ENCODE measurements around the gene CDK12. TPM values are rescaled to one million over a fixed set of nuclear protein-coding genes. Genes with fewer than 3 reads are reported as not detected.

Gene CDK12
- total and polyA plus RNA-seq, 9 of the 15 experiments (the other 6 are each of a cell fraction or from before 2014, with no cell fraction given) = 3.4 to 65.6 (median 36.8) TPM

- TF ChIP-seq IRF9 (tag; IDR thresholded peaks at IDR 0.05) = no peak
- TF ChIP-seq CHD2 (IDR thresholded peaks at IDR 0.05; ENCODE audit: low read depth, low read length) = peak; percentile 98
- TF ChIP-seq TRIM24 (IDR thresholded peaks at IDR 0.05) = no peak
- TF ChIP-seq, protein P1, sequence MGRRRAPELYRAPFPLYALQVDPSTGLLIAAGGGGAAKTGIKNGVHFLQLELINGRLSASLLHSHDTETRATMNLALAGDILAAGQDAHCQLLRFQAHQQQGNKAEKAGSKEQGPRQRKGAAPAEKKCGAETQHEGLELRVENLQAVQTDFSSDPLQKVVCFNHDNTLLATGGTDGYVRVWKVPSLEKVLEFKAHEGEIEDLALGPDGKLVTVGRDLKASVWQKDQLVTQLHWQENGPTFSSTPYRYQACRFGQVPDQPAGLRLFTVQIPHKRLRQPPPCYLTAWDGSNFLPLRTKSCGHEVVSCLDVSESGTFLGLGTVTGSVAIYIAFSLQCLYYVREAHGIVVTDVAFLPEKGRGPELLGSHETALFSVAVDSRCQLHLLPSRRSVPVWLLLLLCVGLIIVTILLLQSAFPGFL (CRISPR knock-in tag; IDR thresholded peaks at IDR 0.05) = no peak
- no peak for TF ChIP-seq NONO (IDR thresholded peaks at IDR 0.05; ENCODE audit: low read depth in 2 of 2, low read length in 1 of 2)
- no peak for TF ChIP-seq ZNF551 (CRISPR knock-in tag; IDR thresholded peaks at IDR 0.05)
- TF ChIP-seq, protein P2, sequence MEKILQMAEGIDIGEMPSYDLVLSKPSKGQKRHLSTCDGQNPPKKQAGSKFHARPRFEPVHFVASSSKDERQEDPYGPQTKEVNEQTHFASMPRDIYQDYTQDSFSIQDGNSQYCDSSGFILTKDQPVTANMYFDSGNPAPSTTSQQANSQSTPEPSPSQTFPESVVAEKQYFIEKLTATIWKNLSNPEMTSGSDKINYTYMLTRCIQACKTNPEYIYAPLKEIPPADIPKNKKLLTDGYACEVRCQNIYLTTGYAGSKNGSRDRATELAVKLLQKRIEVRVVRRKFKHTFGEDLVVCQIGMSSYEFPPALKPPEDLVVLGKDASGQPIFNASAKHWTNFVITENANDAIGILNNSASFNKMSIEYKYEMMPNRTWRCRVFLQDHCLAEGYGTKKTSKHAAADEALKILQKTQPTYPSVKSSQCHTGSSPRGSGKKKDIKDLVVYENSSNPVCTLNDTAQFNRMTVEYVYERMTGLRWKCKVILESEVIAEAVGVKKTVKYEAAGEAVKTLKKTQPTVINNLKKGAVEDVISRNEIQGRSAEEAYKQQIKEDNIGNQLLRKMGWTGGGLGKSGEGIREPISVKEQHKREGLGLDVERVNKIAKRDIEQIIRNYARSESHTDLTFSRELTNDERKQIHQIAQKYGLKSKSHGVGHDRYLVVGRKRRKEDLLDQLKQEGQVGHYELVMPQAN (IDR thresholded peaks at IDR 0.05; ENCODE audit: borderline replicate concordance) = peak; percentile 76
- no peak for TF ChIP-seq FOXA3 (CRISPR knock-in tag; conservative IDR thresholded peaks at IDR 0.05 in 1 of 2, IDR thresholded peaks at IDR 0.05 in 1 of 2)
- no peak for TF ChIP-seq SAFB2 (IDR thresholded peaks at IDR 0.05; ENCODE audit: borderline replicate concordance, low read depth, low read length, severe bottlenecking)
- TF ChIP-seq ZNF717 (CRISPR knock-in tag; IDR thresholded peaks at IDR 0.05) = no peak
- TF ChIP-seq CEBPB (tag; IDR thresholded peaks at IDR 0.05) = no peak
- peak; percentile 97 for TF ChIP-seq TAF9B (IDR thresholded peaks at IDR 0.05; ENCODE audit: partially characterized antibody)
- TF ChIP-seq PHB (CRISPR knock-in tag; IDR thresholded peaks at IDR 0.05) = no peak
- TF ChIP-seq RBBP5 (IDR thresholded peaks at IDR 0.05; ENCODE audit: borderline replicate concordance, insufficient read depth, low read length, poor library complexity, severe bottlenecking) = peak; percentile 82
- no peak for TF ChIP-seq ZNF124 (CRISPR knock-in tag; IDR thresholded peaks at IDR 0.05)
- no peak for TF ChIP-seq KDM5B (IDR thresholded peaks at IDR 0.05; ENCODE audit: insufficient replicate concordance, low read depth, low read length)
- TF ChIP-seq RBM25 (IDR thresholded peaks at IDR 0.05; ENCODE audit: low read depth, low read length, severe bottlenecking) = peak; percentile 75
- no peak; the same call in 1 of the 2 replicates for TF ChIP-seq NFIC (IDR thresholded peaks at IDR 0.05)
- no peak for TF ChIP-seq CBFB (CRISPR knock-in tag; IDR thresholded peaks at IDR 0.05)
- TF ChIP-seq EHMT2 (IDR thresholded peaks at IDR 0.05) = 0 out of 2 replicates have a peak, but pooled peaks have one; percentile 34
- no peak for TF ChIP-seq ZNF277 (CRISPR knock-in tag; IDR thresholded peaks at IDR 0.05; ENCODE audit: borderline replicate concordance)
- no peak for TF ChIP-seq ZBTB2 (IDR thresholded peaks at IDR 0.05)
Measured at GRCh38 chr17:39450847-39451581, 10.3 kb upstream of the CDK12 start, which contains the start of gene MED1 (continued).

Data from K562 (cell line).